HG02588 (cell line): Measurements from ENCODE around the gene ANKRD50.
A peak's percentile ranks its signal among the peaks of the same experiment; 100 is the strongest.

ENCODE experiments used
- ATAC-seq: cut with Tn5 transposase; IDR thresholded peaks from one replicate; pipeline ENCODE4 v1.9.1; 2021; ENCODE audit warnings: mild to moderate bottlenecking, moderate library complexity; ENCODE audit not compliant: unreplicated experiment

ANKRD50 gene

GRCh38 chr4:124712372-124713184 lies at the start of gene ANKRD50:
TSS of gene ANKRD50 (minus strand) at chr4:124712732. CDS start at chr4:124710511, 2,221 bp downstream.
- ATAC-seq = peak; percentile 70

DNA sequence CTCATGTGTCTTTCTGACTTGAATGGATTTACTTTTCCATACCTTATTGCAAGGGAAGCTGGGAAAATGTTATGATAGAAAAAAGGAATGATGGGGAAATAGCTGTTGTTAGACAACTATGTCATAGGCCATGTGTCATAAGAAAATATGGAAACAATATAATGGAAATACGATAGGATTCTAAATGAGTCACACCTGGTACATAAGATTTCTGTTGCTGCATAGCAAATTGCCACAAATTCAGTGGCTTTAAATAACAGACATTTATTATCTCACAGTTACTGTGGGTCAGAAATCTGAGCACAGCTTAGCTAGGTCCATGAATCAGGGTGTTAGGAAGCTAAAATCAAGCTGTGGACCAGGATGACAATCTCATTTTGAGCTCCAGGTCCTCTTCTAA lies 44.6 kb upstream of the ANKRD50 start:
- ATAC-seq = no peak

- no peak for ATAC-seq
These were observed 42.1 kb upstream of the ANKRD50 start for GRCh38 chr4:124754681-124755080.

- no peak for ATAC-seq
These were observed 41.5 kb upstream of the ANKRD50 start for GRCh38 chr4:124753941-124754581.

DNA sequence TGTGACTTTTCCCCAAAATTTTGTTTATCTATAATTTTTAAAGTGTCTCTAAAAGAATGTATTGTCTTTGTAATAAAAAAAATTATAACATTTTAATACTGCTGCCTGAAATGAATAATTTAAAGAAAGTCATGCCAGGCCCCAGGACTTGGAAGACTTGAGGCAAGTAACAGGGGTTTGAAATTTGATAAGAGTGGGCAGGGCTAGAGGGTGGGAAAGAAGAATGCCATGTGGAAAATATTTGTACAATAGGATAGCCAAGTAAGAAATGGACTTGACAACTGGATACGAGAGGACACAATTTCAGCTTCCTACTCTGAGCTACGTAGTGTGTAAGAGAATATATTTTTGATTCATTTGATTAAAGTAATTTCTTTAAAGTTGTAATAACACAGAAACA lies 36.9 kb upstream of the ANKRD50 start:
- no peak for ATAC-seq

DNA sequence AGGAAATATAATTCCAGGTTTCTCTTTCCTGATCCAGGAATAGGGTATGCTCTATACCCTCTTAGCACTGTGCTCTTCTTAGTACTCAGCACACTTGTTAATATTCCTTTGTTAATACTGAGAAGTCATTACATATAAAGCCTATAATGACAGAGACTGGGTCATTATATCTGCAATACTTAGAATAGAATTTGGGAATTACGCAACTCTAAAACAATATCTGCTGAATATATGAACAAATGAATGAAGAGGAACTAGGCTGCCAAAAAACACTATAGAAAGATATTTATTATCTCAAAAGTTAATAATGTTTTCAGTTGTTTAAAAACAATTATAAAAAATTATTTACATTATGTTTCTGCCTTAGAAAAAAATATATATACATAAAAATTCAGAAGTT lies 36.4 kb upstream of the ANKRD50 start:
- ATAC-seq = no peak

DNA sequence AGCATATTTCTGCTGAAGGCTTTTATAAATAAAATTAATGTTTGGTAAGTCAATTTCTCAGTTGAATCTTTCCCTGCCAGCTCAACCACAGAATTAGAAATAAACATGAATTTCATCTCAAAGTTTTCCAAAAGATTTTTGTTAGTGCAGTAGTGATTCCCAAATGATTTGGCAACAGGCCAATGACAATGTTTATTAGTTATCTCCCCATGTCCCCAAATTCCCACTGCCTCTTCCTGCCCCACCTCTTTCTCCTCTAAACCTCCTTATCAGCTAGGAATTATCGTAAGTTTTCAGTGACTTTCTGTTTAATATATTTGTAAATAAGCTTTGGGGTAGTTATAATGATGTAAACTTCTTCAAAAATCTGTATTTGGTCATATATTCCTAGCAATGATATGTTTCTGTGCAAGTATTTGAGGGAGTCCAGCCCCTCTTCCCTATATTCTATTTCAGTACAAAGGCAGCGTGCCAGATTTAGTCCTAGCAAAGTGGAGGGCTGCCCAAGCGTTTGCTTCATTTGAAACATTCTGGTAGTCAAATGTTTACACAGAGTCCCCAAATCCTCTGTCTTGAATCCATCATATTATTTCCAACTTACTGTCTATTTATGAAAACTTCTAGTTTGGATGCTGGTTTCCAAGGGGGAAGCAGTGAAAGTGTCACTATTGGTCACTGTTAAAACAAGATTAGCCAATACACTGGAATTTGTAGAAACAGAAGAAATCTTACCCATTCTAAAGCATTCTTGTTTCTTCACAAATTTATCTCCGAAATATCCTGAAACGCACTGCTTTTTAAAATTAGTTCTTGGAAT lies 33.7 kb upstream of the ANKRD50 start:
- no peak for ATAC-seq

- no peak for ATAC-seq
These were observed 31.2 kb upstream of the ANKRD50 start for GRCh38 chr4:124743711-124744110.

GRCh38 chr4:124740501-124740900 lies 28.0 kb upstream of the ANKRD50 start:
- no peak for ATAC-seq

- ATAC-seq = no peak
These were observed 26.5 kb upstream of the ANKRD50 start for GRCh38 chr4:124738994-124739393.

- ATAC-seq = no peak
These were observed 25.1 kb upstream of the ANKRD50 start for GRCh38 chr4:124737619-124738018.

DNA sequence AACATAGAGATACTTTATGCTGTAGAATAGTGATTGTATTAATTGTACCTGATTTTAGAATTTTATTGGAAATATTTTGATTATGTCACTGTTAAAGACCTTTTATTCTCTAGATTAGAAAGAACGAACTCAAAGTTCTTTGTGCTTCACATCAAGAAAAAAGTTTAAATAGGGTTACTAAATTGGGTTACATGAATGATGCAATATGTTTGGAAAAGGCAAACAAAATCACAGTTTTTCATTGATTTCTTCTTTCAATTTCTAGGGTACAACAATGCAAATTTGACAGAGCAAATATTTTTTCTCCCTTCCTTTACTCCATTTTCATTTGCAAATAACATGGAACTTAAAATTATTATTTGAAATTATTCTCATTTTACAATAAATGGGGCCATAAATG lies 24.0 kb upstream of the ANKRD50 start:
- ATAC-seq = no peak

DNA sequence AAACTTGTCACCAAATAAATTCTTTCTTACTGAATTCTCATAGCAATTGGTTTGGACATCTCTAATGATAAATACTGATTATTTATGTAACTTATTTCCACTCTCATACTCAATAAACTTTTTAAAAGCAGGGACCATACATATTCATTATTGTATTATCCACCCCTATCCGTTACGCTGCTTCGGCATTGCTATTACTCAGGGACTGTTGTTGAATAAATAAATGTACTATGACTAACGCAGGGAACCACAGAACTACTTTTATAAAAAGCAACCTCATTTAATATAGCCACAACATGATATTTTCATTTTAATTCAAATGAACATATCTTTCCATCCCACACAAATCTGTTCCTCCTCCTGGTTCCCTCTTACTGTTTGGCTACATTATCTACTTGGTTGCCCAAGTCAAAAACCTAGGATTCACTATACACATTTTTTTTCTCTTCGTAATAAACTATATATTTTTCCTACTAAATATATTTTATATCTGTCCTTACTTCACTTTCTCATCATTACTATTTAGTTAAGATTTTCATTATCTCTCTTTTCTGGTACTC lies 14.9 kb upstream of the ANKRD50 start:
- no peak for ATAC-seq

DNA sequence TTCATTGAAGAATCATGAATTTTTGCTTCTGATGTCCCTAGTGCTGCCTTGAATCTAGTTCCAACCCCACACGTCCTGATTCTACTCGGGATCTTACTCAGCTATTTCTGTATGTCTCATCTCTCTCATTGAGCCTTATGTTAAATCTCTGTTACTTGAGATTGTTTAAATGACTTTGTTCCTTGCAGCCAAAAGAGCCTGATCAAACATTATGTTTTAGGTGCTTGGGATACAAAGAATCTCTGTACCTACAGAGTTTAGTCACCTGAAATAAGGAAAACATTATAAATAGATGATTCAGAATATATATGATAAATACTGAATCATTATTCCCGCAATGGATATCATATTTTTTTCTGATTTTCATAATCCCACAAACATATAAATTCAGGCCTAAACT lies 13.7 kb upstream of the ANKRD50 start:
- no peak for ATAC-seq

GRCh38 chr4:124722071-124722470 lies 9.5 kb upstream of the ANKRD50 start:
- ATAC-seq = no peak

DNA sequence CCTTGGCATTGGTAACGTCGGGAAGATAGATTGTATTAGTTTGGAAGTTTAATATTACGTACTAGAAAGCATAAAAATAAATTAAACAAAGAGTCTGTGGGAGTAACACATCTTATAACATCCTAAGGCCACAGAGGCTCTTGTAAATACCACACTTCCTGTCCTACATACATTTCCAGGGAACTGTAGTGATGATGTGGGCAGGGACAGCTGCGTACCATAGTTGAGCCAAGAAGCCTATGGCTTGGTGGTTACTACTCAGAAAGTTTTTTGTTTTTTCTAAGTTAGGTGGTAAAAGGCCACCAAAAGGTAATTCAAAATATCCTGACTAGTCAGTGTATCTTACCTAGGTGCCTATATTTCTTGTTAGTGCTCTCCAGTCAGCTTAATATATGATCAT lies 4.6 kb upstream of the ANKRD50 start:
- no peak for ATAC-seq

DNA sequence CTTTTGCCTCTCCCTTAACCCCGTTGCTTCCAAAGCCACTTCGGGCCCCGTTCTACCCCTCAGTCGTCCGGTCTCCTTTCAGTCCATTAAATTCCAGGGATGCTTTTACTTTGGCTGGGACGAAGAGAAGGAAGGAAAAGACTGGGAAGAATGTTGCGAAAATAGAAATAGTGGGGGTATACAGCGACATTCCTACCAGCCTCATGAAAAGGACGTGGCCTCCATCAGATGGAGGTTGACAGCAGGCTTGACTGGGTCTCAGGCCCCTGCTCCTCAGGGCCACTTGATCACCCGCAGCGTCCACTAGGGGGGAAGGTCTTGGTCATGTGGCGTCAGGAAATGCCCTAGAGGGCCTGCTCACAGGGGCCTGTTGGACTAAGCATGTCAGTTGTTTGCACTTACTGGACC lies 657 bp upstream of the ANKRD50 start:
- peak; percentile 29 for ATAC-seq

GRCh38 chr4:124711471-124712371 lies 811 bp downstream of the ANKRD50 start:
- peak; percentile 30 for ATAC-seq

DNA sequence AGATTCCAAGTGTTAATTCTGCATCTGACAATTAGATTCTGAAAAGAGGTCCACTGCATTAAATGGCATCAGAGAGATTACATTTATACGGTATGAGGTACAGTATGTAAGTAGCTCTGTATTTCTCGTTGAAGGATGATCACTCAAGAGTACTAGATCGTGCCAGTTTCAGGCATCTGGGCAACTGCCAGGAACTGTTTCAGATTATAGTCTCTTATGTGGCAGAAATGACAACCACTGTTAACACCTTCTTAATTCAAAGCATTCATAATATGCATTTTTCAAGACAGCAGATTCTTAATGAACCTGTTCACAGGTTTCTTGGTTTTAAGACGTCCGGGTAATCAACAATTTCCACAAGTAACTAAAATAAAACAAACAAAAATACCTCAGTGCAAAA lies 1.6 kb downstream of the ANKRD50 start:
- no peak for ATAC-seq

GRCh38 chr4:124710015-124710741 lies 2.4 kb downstream of the ANKRD50 start:
- no peak for ATAC-seq
